GM23338 (cell line): Measurements from ENCODE around the gene FAXDC2. TPM values are rescaled to one million over a fixed set of nuclear protein-coding genes. Genes with fewer than 3 reads are reported as not detected.

Experiments
- ATAC-seq: fragments of 200-7000 bp; cut with Tn5 transposase; 3 replicates; pipeline ENCODE4 v1.9.1; 2020
- DNase-seq: peaks from one replicate; pipeline ENCODE4 v3.0.0-alpha.2; 2015; ENCODE audit warnings: low spot score
- H2AFZ ChIP-seq: fragments of 200-600 bp; sonication (generic); 2 replicates; pipeline ENCODE4 v1.8.0; 2016; ENCODE audit warnings: antibody characterized with exemption, mild to moderate bottlenecking, moderate library complexity
- H3F3A ChIP-seq: fragments of 200-600 bp; sonication (generic); replicated peaks from 2 replicates; pipeline ENCODE4 v1.8.0; 2017; ENCODE audit warnings: antibody characterized with exemption, mixed run types, low read depth
- H3K27ac ChIP-seq: fragments of 200-600 bp; sonication (generic); 2 replicates; pipeline ENCODE4 v1.6.1; 2016; ENCODE audit warnings: low read depth
- H3K27me3 ChIP-seq: fragments of 200-600 bp; sonication (generic); 2 replicates; pipeline ENCODE4 v1.8.0; 2016; ENCODE audit warnings: mild to moderate bottlenecking, mixed run types, moderate library complexity; ENCODE audit not compliant: insufficient read depth
- H3K36me3 ChIP-seq: fragments of 200-600 bp; sonication (generic); 2 replicates; pipeline ENCODE4 v1.8.0; 2016; ENCODE audit warnings: mild to moderate bottlenecking; ENCODE audit not compliant: insufficient read depth
- H3K4me1 ChIP-seq: fragments of 200-600 bp; sonication (generic); 2 replicates; pipeline ENCODE4 v1.8.0; 2016; ENCODE audit warnings: mild to moderate bottlenecking, moderate library complexity; ENCODE audit not compliant: insufficient read depth
- H3K4me2 ChIP-seq: fragments of 200-600 bp; sonication (generic); 2 replicates; pipeline ENCODE4 v1.7.1; 2017; ENCODE audit warnings: mixed run types
- H3K4me3 ChIP-seq: fragments of 200-600 bp; sonication (generic); 2 replicates; pipeline ENCODE4 v1.6.1; 2016; ENCODE audit warnings: mixed run types
- H3K79me2 ChIP-seq: fragments of 200-600 bp; sonication (generic); replicated peaks from 2 replicates; pipeline ENCODE4 v1.8.0; 2017; ENCODE audit warnings: mild to moderate bottlenecking; ENCODE audit not compliant: insufficient read depth
- H3K9me2 ChIP-seq: fragments of 200-600 bp; sonication (generic); 2 replicates; pipeline ENCODE4 v1.8.0; 2017; ENCODE audit not compliant: insufficient read depth
- H4K20me1 ChIP-seq: fragments of 200-600 bp; sonication (generic); replicated peaks from 2 replicates; pipeline ENCODE4 v1.8.0; 2017; ENCODE audit warnings: mild to moderate bottlenecking; ENCODE audit not compliant: insufficient read depth
- H3K27ac Mint-ChIP-seq: 2 replicates; pipeline ENCODE4 v1.8.0; 2020; ENCODE audit warnings: inconsistent platforms, mild to moderate bottlenecking, moderate library complexity, mixed read lengths
- H3K27me3 Mint-ChIP-seq: 3 replicates; pipeline ENCODE4 v1.8.0; 2022; ENCODE audit warnings: low read depth, mild to moderate bottlenecking, moderate library complexity, mixed read lengths, inconsistent platforms; ENCODE audit not compliant: insufficient read depth, poor library complexity
- H3K36me3 Mint-ChIP-seq: 3 replicates; pipeline ENCODE4 v1.8.0; 2021; ENCODE audit warnings: low read depth, mild to moderate bottlenecking, inconsistent platforms, moderate library complexity, mixed read lengths
- H3K4me1 Mint-ChIP-seq: 3 replicates; pipeline ENCODE4 v1.8.0; 2020; ENCODE audit warnings: mild to moderate bottlenecking, inconsistent platforms, mixed read lengths
- H3K4me3 Mint-ChIP-seq: 3 replicates; pipeline ENCODE4 v1.8.0; 2021; ENCODE audit warnings: moderate library complexity, mild to moderate bottlenecking, inconsistent platforms, mixed read lengths
- H3K9me3 Mint-ChIP-seq: 3 replicates; pipeline ENCODE4 v1.8.0; 2020; ENCODE audit warnings: moderate library complexity, mild to moderate bottlenecking, inconsistent platforms, mixed read lengths
- CTCF ChIP-seq, 2 experiments: fragments of 200-600 bp in 1 of 2; sonication (generic) in 1 of 2; conservative IDR thresholded peaks; 2 replicates each; pipeline versions ENCODE4 v1.5.1 to v1.6.1; 2016 to 2017; ENCODE audit warnings: antibody characterized with exemption in 2 of 2, low read depth in 2 of 2, mild to moderate bottlenecking in 2 of 2, moderate library complexity in 1 of 2
- EZH2 ChIP-seq: fragments of 200-600 bp; sonication (generic); IDR thresholded peaks from one replicate; pipeline ENCODE4 v1.8.0; 2017; ENCODE audit warnings: antibody characterized with exemption, mild to moderate bottlenecking, low read depth; ENCODE audit not compliant: unreplicated experiment
- EZH2phosphoT487 ChIP-seq: fragments of 200-600 bp; sonication (generic); IDR thresholded peaks from one replicate; pipeline ENCODE4 v1.8.1; 2018; ENCODE audit warnings: antibody characterized with exemption; ENCODE audit not compliant: unreplicated experiment
- STAT1 ChIP-seq: IDR thresholded peaks from one replicate; pipeline ENCODE4 v1.6.1; 2016; ENCODE audit warnings: antibody characterized with exemption; ENCODE audit not compliant: unreplicated experiment
- ZNF114 ChIP-seq: fragments of 250-450 bp; sonication (Bioruptor Pico); IDR thresholded peaks from 2 replicates; pipeline ENCODE4 v1.5.0; 2020; ENCODE audit warnings: mild to moderate bottlenecking, moderate library complexity
- ZNF331 ChIP-seq: fragments of 250-450 bp; sonication (Bioruptor Pico); IDR thresholded peaks from 2 replicates; pipeline ENCODE4 v1.5.0; 2020; ENCODE audit warnings: low read depth, mild to moderate bottlenecking, moderate library complexity
- ZNF462 ChIP-seq: fragments of 250-450 bp; sonication (Bioruptor Pico); IDR thresholded peaks from 2 replicates; pipeline ENCODE4 v1.5.0; 2020; ENCODE audit warnings: mild to moderate bottlenecking, moderate library complexity
- polyA plus RNA-seq: library from polyadenylated mRNA; unstranded; fragments of >200 nt; fragmentation: Nextera tagmentation; extraction: Ambion mirVana; gene quantifications from 2 replicates; pipeline ENCODE4 v1.2.1, GENCODE V29; 2016
- total RNA-seq: library from RNA; depleted of rRNA; stranded (reverse); fragments of >200 nt; shearing (Covaris generic); gene quantifications from 2 replicates; pipeline ENCODE4 v1.2.3, GENCODE V29; 2014

FAXDC2 gene
- total and polyA plus RNA-seq, 2 experiments from 2014 or later, result 4.0 to 4.6 TPM

GRCh38 chr5:154784856-154785255 lies 65.5 kb downstream of the FAXDC2 start:
- H3K27me3 Mint-ChIP-seq, result peaks cover 18% of the 10 kb centered on the region
- peaks cover 77% of the 10 kb centered on the region for H3K4me1 ChIP-seq
- H3K9me3 Mint-ChIP-seq, result no peaks in the 10 kb centered on the region
- no peak for DNase-seq
- TF ChIP-seq EZH2 (no peak), ZNF114 (no peak), ZNF462 (CRISPR knock-in tag) (no peak), STAT1 (no peak)
- peak overlapping the region; percentile 46 for H3K4me2 ChIP-seq
- H3K79me2 ChIP-seq, result peaks cover 100% of the 10 kb centered on the region
- H3K4me3 Mint-ChIP-seq, result no peak overlapping the region; the same call in 2 of the 3 replicates
- peaks cover 14% of the 10 kb centered on the region for H3K36me3 Mint-ChIP-seq
- no peak for ATAC-seq
- H4K20me1 ChIP-seq, result peaks cover 94% of the 10 kb centered on the region
- peak overlapping the region; percentile 69; the same call in 1 of the 2 replicates for H3K27ac Mint-ChIP-seq
- H3F3A ChIP-seq, result peaks cover 20% of the 10 kb centered on the region
- peak overlapping the region; percentile 35 for H3K27ac ChIP-seq
- H3K27me3 ChIP-seq, result no peaks in the 10 kb centered on the region
- H3K36me3 ChIP-seq, result peaks cover 2% of the 10 kb centered on the region; the same call in 1 of the 2 replicates
- H3K4me3 ChIP-seq, result 0 out of 2 replicates have a peak overlapping the region, but pooled peaks have one; percentile 5
- peaks cover 76% of the 10 kb centered on the region for H3K4me1 Mint-ChIP-seq
- no peaks in the 10 kb centered on the region for H3K9me2 ChIP-seq
- H2AFZ ChIP-seq, result no peak overlapping the region

GRCh38 chr5:154783774-154784460 lies 66.5 kb downstream of the FAXDC2 start:
- Histone ChIP-seq H3K27me3 (no peaks in the 10 kb centered on the region), H4K20me1 (peaks cover 93% of the 10 kb centered on the region), H3K79me2 (peaks cover 100% of the 10 kb centered on the region), H3K4me1 (peaks cover 86% of the 10 kb centered on the region), H3K27ac (peak overlapping the region; percentile 63), H3K9me2 (no peaks in the 10 kb centered on the region), H3K36me3 (no peaks in the 10 kb centered on the region), H3F3A (peaks cover 16% of the 10 kb centered on the region), H2AFZ (no peak overlapping the region), H3K4me2 (peak overlapping the region; percentile 46), H3K4me3 (0 out of 2 replicates have a peak overlapping the region, but pooled peaks have one; percentile 5)
- Mint-ChIP-seq H3K27ac (no peak overlapping the region; the same call in 1 of the 2 replicates), H3K36me3 (peaks cover 17% of the 10 kb centered on the region), H3K9me3 (no peaks in the 10 kb centered on the region), H3K4me3 (peak overlapping the region; percentile 4; the same call in 1 of the 3 replicates), H3K27me3 (peaks cover 18% of the 10 kb centered on the region), H3K4me1 (peaks cover 86% of the 10 kb centered on the region)
- peak; percentile 20 for ATAC-seq
- TF ChIP-seq ZNF331 (CRISPR knock-in tag) (no peak), CTCF (conservative IDR thresholded peaks at IDR 0.05; ENCODE audit: low read depth in 2 of 2) (no peak), STAT1 (no peak), EZH2phosphoT487 (no peak)
- DNase-seq, result no peak
